HepG2 (cell line): Measurements from ENCODE around the gene KLF11. TPM values are rescaled to one million over a fixed set of nuclear protein-coding genes. Genes with fewer than 3 reads are reported as not detected.
A peak's percentile ranks its signal among the peaks of the same experiment; 100 is the strongest.

ENCODE experiments used
- FOSL2 ChIP-seq: sonication (generic); formaldehyde crosslinking; IDR thresholded peaks from 2 replicates; pipeline ENCODE4 v1.4.0; 2020; ENCODE audit warnings: missing genetic modification reagents
- HDAC1 ChIP-seq: sonication (generic); formaldehyde crosslinking; IDR thresholded peaks from 2 replicates; pipeline ENCODE4 v1.5.1; 2020; ENCODE audit warnings: mild to moderate bottlenecking, missing genetic modification reagents
- HHEX ChIP-seq: IDR thresholded peaks from 2 replicates; pipeline ENCODE4 v1.6.1; 2016; ENCODE audit warnings: control low read depth
- POGK ChIP-seq: sonication (generic); formaldehyde crosslinking; conservative IDR thresholded peaks from 2 replicates; pipeline ENCODE4 v1.8.0; 2022; ENCODE audit warnings: mild to moderate bottlenecking, moderate library complexity, missing genetic modification reagents
- SKI ChIP-seq: fragments of 450-650 bp; IDR thresholded peaks from one replicate; pipeline ENCODE4 v1.6.1; 2018; ENCODE audit warnings: mild to moderate bottlenecking; ENCODE audit not compliant: partially characterized antibody
- STAT5B ChIP-seq: sonication (generic); formaldehyde crosslinking; IDR thresholded peaks from 2 replicates; pipeline ENCODE4 v1.4.0; 2020; ENCODE audit warnings: missing genetic modification reagents
- ZMYM3 ChIP-seq: sonication (generic); formaldehyde crosslinking; IDR thresholded peaks from 2 replicates; pipeline ENCODE4 v1.5.1; 2020; ENCODE audit warnings: mild to moderate bottlenecking, missing genetic modification reagents
- ZNF317 ChIP-seq: sonication (generic); formaldehyde crosslinking; IDR thresholded peaks from 2 replicates; pipeline ENCODE4 v1.5.0; 2020; ENCODE audit warnings: mild to moderate bottlenecking, missing genetic modification reagents
- ZNF790 ChIP-seq: sonication (generic); formaldehyde crosslinking; IDR thresholded peaks from 2 replicates; pipeline ENCODE4 v1.8.0; 2022; ENCODE audit warnings: missing genetic modification reagents, mild to moderate bottlenecking, borderline replicate concordance
- polyA plus RNA-seq, 8 experiments: library from polyadenylated mRNA; depleted of rRNA in 3 of 8; stranded (reverse) in 7 of 8; unstranded in 1 of 8; fragments of >200 nt; fragmentation: Illumina TruSeq in 4 of 8; extraction: Trizol in 4 of 8; gene quantifications; 2 replicates each; pipeline versions ENCODE4 v1.2.1 to v1.2.3, GENCODE V29; 2011 to 2016; ENCODE audit warnings: low read depth in 4 of 8, missing spikeins in 1 of 8, mixed read lengths in 1 of 8; ENCODE audit not compliant: insufficient read depth in 1 of 8
- total RNA-seq, 5 experiments: library from RNA; depleted of rRNA; stranded (reverse); fragments of >200 nt; fragmentation: Illumina TruSeq; extraction: Trizol; gene quantifications; 2 replicates each; pipeline ENCODE4 v1.2.3, GENCODE V29; 2016; ENCODE audit warnings: low read depth in 1 of 5
- TF ChIP-seq, protein P1 (sequence below): sonication (generic); formaldehyde crosslinking; IDR thresholded peaks from 2 replicates; pipeline ENCODE4 v1.4.0; 2020; ENCODE audit warnings: missing genetic modification reagents
- TF ChIP-seq, protein P2 (sequence below): IDR thresholded peaks from 2 replicates; pipeline ENCODE4 v1.4.0; 2020; ENCODE audit warnings: mild to moderate bottlenecking, missing genetic modification reagents
- TF ChIP-seq, protein P3 (sequence below): sonication (generic); formaldehyde crosslinking; IDR thresholded peaks from 2 replicates; pipeline ENCODE4 v1.9.0; 2021; ENCODE audit warnings: missing genetic modification reagents, borderline replicate concordance

KLF11 gene
- total and polyA plus RNA-seq, 2 of the 13 experiments (the other 11 are each of a cell fraction or from before 2014, with no cell fraction given): 2.5 to 11.8 TPM

GRCh38 chr2:10072656-10073480 lies 29.5 kb downstream of the KLF11 start (continued):
- TF ChIP-seq POGK (CRISPR knock-in tag): no peak
- TF ChIP-seq HDAC1 (CRISPR knock-in tag): no peak
- TF ChIP-seq, protein P1, sequence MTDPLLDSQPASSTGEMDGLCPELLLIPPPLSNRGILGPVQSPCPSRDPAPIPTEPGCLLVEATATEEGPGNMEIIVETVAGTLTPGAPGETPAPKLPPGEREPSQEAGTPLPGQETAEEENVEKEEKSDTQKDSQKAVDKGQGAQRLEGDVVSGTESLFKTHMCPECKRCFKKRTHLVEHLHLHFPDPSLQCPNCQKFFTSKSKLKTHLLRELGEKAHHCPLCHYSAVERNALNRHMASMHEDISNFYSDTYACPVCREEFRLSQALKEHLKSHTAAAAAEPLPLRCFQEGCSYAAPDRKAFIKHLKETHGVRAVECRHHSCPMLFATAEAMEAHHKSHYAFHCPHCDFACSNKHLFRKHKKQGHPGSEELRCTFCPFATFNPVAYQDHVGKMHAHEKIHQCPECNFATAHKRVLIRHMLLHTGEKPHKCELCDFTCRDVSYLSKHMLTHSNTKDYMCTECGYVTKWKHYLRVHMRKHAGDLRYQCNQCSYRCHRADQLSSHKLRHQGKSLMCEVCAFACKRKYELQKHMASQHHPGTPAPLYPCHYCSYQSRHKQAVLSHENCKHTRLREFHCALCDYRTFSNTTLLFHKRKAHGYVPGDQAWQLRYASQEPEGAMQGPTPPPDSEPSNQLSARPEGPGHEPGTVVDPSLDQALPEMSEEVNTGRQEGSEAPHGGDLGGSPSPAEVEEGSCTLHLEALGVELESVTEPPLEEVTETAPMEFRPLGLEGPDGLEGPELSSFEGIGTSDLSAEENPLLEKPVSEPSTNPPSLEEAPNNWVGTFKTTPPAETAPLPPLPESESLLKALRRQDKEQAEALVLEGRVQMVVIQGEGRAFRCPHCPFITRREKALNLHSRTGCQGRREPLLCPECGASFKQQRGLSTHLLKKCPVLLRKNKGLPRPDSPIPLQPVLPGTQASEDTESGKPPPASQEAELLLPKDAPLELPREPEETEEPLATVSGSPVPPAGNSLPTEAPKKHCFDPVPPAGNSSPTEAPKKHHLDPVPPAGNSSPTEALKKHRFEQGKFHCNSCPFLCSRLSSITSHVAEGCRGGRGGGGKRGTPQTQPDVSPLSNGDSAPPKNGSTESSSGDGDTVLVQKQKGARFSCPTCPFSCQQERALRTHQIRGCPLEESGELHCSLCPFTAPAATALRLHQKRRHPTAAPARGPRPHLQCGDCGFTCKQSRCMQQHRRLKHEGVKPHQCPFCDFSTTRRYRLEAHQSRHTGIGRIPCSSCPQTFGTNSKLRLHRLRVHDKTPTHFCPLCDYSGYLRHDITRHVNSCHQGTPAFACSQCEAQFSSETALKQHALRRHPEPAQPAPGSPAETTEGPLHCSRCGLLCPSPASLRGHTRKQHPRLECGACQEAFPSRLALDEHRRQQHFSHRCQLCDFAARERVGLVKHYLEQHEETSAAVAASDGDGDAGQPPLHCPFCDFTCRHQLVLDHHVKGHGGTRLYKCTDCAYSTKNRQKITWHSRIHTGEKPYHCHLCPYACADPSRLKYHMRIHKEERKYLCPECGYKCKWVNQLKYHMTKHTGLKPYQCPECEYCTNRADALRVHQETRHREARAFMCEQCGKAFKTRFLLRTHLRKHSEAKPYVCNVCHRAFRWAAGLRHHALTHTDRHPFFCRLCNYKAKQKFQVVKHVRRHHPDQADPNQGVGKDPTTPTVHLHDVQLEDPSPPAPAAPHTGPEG (CRISPR knock-in tag): no peak
- TF ChIP-seq FOSL2: no peak
- no peak for TF ChIP-seq ZNF790 (CRISPR knock-in tag)
- no peak for TF ChIP-seq ZMYM3 (CRISPR knock-in tag)
- TF ChIP-seq, protein P2, sequence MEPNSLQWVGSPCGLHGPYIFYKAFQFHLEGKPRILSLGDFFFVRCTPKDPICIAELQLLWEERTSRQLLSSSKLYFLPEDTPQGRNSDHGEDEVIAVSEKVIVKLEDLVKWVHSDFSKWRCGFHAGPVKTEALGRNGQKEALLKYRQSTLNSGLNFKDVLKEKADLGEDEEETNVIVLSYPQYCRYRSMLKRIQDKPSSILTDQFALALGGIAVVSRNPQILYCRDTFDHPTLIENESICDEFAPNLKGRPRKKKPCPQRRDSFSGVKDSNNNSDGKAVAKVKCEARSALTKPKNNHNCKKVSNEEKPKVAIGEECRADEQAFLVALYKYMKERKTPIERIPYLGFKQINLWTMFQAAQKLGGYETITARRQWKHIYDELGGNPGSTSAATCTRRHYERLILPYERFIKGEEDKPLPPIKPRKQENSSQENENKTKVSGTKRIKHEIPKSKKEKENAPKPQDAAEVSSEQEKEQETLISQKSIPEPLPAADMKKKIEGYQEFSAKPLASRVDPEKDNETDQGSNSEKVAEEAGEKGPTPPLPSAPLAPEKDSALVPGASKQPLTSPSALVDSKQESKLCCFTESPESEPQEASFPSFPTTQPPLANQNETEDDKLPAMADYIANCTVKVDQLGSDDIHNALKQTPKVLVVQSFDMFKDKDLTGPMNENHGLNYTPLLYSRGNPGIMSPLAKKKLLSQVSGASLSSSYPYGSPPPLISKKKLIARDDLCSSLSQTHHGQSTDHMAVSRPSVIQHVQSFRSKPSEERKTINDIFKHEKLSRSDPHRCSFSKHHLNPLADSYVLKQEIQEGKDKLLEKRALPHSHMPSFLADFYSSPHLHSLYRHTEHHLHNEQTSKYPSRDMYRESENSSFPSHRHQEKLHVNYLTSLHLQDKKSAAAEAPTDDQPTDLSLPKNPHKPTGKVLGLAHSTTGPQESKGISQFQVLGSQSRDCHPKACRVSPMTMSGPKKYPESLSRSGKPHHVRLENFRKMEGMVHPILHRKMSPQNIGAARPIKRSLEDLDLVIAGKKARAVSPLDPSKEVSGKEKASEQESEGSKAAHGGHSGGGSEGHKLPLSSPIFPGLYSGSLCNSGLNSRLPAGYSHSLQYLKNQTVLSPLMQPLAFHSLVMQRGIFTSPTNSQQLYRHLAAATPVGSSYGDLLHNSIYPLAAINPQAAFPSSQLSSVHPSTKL (CRISPR knock-in tag): peak; percentile 26; the same call in 1 of the 2 replicates
- TF ChIP-seq, protein P3, sequence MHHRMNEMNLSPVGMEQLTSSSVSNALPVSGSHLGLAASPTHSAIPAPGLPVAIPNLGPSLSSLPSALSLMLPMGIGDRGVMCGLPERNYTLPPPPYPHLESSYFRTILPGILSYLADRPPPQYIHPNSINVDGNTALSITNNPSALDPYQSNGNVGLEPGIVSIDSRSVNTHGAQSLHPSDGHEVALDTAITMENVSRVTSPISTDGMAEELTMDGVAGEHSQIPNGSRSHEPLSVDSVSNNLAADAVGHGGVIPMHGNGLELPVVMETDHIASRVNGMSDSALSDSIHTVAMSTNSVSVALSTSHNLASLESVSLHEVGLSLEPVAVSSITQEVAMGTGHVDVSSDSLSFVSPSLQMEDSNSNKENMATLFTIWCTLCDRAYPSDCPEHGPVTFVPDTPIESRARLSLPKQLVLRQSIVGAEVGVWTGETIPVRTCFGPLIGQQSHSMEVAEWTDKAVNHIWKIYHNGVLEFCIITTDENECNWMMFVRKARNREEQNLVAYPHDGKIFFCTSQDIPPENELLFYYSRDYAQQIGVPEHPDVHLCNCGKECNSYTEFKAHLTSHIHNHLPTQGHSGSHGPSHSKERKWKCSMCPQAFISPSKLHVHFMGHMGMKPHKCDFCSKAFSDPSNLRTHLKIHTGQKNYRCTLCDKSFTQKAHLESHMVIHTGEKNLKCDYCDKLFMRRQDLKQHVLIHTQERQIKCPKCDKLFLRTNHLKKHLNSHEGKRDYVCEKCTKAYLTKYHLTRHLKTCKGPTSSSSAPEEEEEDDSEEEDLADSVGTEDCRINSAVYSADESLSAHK (CRISPR knock-in tag): no peak
- TF ChIP-seq ZNF317 (CRISPR knock-in tag): no peak
- TF ChIP-seq STAT5B (CRISPR knock-in tag): no peak
- no peak for TF ChIP-seq SKI
- no peak for TF ChIP-seq HHEX (CRISPR knock-in tag)
